HepG2 (cell line): Measurements from ENCODE around the gene CKS1B. TPM values are rescaled to one million over a fixed set of nuclear protein-coding genes. Genes with fewer than 3 reads are reported as not detected.
A peak's percentile ranks its signal among the peaks of the same experiment; 100 is the strongest.

Source experiments
- ATM ChIP-seq: fragments of 450-650 bp; IDR thresholded peaks from 2 replicates; pipeline ENCODE4 v1.7.1; 2017; ENCODE audit warnings: mild to moderate bottlenecking, borderline replicate concordance
- BRD4 ChIP-seq: sonication (generic); formaldehyde crosslinking; IDR thresholded peaks from 2 replicates; pipeline ENCODE4 v1.4.0; 2020; ENCODE audit warnings: missing genetic modification reagents
- HNF1A ChIP-seq, 2 experiments: sonication (generic) in 1 of 2; formaldehyde crosslinking in 1 of 2; IDR thresholded peaks; 2 replicates each; pipeline versions ENCODE4 v1.4.0 to v1.6.1; 2016 to 2020; ENCODE audit warnings: borderline replicate concordance in 1 of 2, low read depth in 1 of 2, mild to moderate bottlenecking in 1 of 2, missing genetic modification reagents in 1 of 2
- HNRNPH1 ChIP-seq: fragments of 200-400 bp; formaldehyde crosslinking; optimal IDR thresholded peaks from 2 replicates; pipeline ENCODE3; 2017; ENCODE audit warnings: mild to moderate bottlenecking, low read depth, low read length
- KAT7 ChIP-seq: IDR thresholded peaks from 2 replicates; pipeline ENCODE4 v1.6.1; 2018; ENCODE audit warnings: borderline replicate concordance, missing compliant biosample characterization
- LCORL ChIP-seq, 2 experiments: fragments of 450-650 bp in 1 of 2; sonication (generic) in 1 of 2; formaldehyde crosslinking in 1 of 2; IDR thresholded peaks; 2 replicates each; pipeline versions ENCODE4 v1.5.0 to v1.6.1; 2017 to 2020; ENCODE audit warnings: antibody characterized with exemption in 1 of 2, missing genetic modification reagents in 1 of 2
- PATZ1 ChIP-seq: sonication (generic); formaldehyde crosslinking; IDR thresholded peaks from 2 replicates; pipeline ENCODE4 v1.4.0; 2020; ENCODE audit warnings: missing genetic modification reagents
- UBTF ChIP-seq: sonication (generic); formaldehyde crosslinking; IDR thresholded peaks from 2 replicates; pipeline ENCODE4 v1.4.0; 2020; ENCODE audit warnings: mild to moderate bottlenecking, missing genetic modification reagents
- ZEB1 ChIP-seq: IDR thresholded peaks from 2 replicates; pipeline ENCODE4 v1.6.1; 2012; ENCODE audit warnings: mild to moderate bottlenecking, low read depth, inconsistent platforms; ENCODE audit not compliant: insufficient replicate concordance
- ZFP82 ChIP-seq: sonication (generic); formaldehyde crosslinking; IDR thresholded peaks from 2 replicates; pipeline ENCODE4 v1.5.1; 2020; ENCODE audit warnings: mild to moderate bottlenecking, missing genetic modification reagents, borderline replicate concordance
- ZFX ChIP-seq: sonication (generic); formaldehyde crosslinking; IDR thresholded peaks from 2 replicates; pipeline ENCODE4 v1.4.0; 2020; ENCODE audit warnings: mild to moderate bottlenecking, low read depth, missing genetic modification reagents, moderate library complexity
- ZKSCAN1 ChIP-seq: fragments of 150-350 bp; IDR thresholded peaks from 2 replicates; pipeline ENCODE4 v1.6.1; 2014; ENCODE audit warnings: low read length
- ZNF136 ChIP-seq: sonication (generic); formaldehyde crosslinking; IDR thresholded peaks from 2 replicates; pipeline ENCODE4 v1.8.1; 2022; ENCODE audit warnings: low read depth, mild to moderate bottlenecking, moderate library complexity, missing genetic modification reagents
- ZNF235 ChIP-seq: sonication (generic); formaldehyde crosslinking; IDR thresholded peaks from 2 replicates; pipeline ENCODE4 v1.8.1; 2023; ENCODE audit warnings: mild to moderate bottlenecking, missing genetic modification reagents, borderline replicate concordance
- ZNF432 ChIP-seq: sonication (generic); formaldehyde crosslinking; IDR thresholded peaks from 2 replicates; pipeline ENCODE4 v1.5.0; 2020; ENCODE audit warnings: missing genetic modification reagents, mild to moderate bottlenecking, borderline replicate concordance
- ZNF501 ChIP-seq: sonication (generic); formaldehyde crosslinking; IDR thresholded peaks from 2 replicates; pipeline ENCODE4 v1.5.1; 2020; ENCODE audit warnings: mild to moderate bottlenecking, moderate library complexity, missing genetic modification reagents
- ZNF577 ChIP-seq: sonication (generic); formaldehyde crosslinking; IDR thresholded peaks from 2 replicates; pipeline ENCODE4 v1.4.0; 2020; ENCODE audit warnings: mild to moderate bottlenecking, low read depth, missing genetic modification reagents, borderline replicate concordance
- ZNF740 ChIP-seq: sonication (generic); formaldehyde crosslinking; IDR thresholded peaks from 2 replicates; pipeline ENCODE4 v1.4.0; 2020; ENCODE audit warnings: missing genetic modification reagents
- ZSCAN30 ChIP-seq: sonication (generic); formaldehyde crosslinking; IDR thresholded peaks from 2 replicates; pipeline ENCODE4 v1.5.0; 2020; ENCODE audit warnings: mild to moderate bottlenecking, missing genetic modification reagents
- polyA plus RNA-seq, 8 experiments: library from polyadenylated mRNA; depleted of rRNA in 3 of 8; stranded (reverse) in 7 of 8; unstranded in 1 of 8; fragments of >200 nt; fragmentation: Illumina TruSeq in 4 of 8; extraction: Trizol in 4 of 8; gene quantifications; 2 replicates each; pipeline versions ENCODE4 v1.2.1 to v1.2.3, GENCODE V29; 2011 to 2016; ENCODE audit warnings: low read depth in 4 of 8, missing spikeins in 1 of 8, mixed read lengths in 1 of 8; ENCODE audit not compliant: insufficient read depth in 1 of 8
- total RNA-seq, 5 experiments: library from RNA; depleted of rRNA; stranded (reverse); fragments of >200 nt; fragmentation: Illumina TruSeq; extraction: Trizol; gene quantifications; 2 replicates each; pipeline ENCODE4 v1.2.3, GENCODE V29; 2016; ENCODE audit warnings: low read depth in 1 of 5

CKS1B gene
- total and polyA plus RNA-seq, 2 of the 13 experiments (the other 11 are each of a cell fraction or from before 2014, with no cell fraction given), result 217 to 222 TPM

GRCh38 chr1:155002464-155003226 lies 28.2 kb downstream of the CKS1B start, which contains the start of gene ZBTB7B (continued):
- TF ChIP-seq ZNF740 (CRISPR knock-in tag), result peak; percentile 27
- no peak for TF ChIP-seq LCORL (IDR thresholded peaks at IDR 0.05)
- TF ChIP-seq LCORL (CRISPR knock-in tag; IDR thresholded peaks at IDR 0.05), result 0 out of 2 replicates have a peak, but pooled peaks have one; percentile 0
- 0 out of 2 replicates have a peak, but pooled peaks have one; percentile 2 for TF ChIP-seq ZSCAN30 (CRISPR knock-in tag)
- TF ChIP-seq ZEB1, result peak; percentile 69
- TF ChIP-seq ZNF235, result peak; percentile 2; the same call in 1 of the 2 replicates
- TF ChIP-seq ZNF577, result no peak
- 0 out of 2 replicates have a peak, but pooled peaks have one; percentile 21 for TF ChIP-seq UBTF (CRISPR knock-in tag)
- no peak for TF ChIP-seq ZKSCAN1
- TF ChIP-seq PATZ1 (CRISPR knock-in tag), result peak; percentile 83
- no peak for TF ChIP-seq ZNF501 (CRISPR knock-in tag)
- TF ChIP-seq HNRNPH1, result no peak
- no peak for TF ChIP-seq HNF1A (IDR thresholded peaks at IDR 0.05; ENCODE audit: low read depth)
- 0 out of 2 replicates have a peak, but pooled peaks have one; percentile 6 for TF ChIP-seq HNF1A (CRISPR knock-in tag; IDR thresholded peaks at IDR 0.05; ENCODE audit: borderline replicate concordance)
- TF ChIP-seq BRD4, result peak; percentile 30; the same call in 1 of the 2 replicates
- TF ChIP-seq ZNF136 (CRISPR knock-in tag), result no peak
- TF ChIP-seq ZNF432, result no peak
- TF ChIP-seq ZFP82 (CRISPR knock-in tag), result no peak
- no peak for TF ChIP-seq ATM
- TF ChIP-seq KAT7 (CRISPR knock-in tag), result 0 out of 2 replicates have a peak, but pooled peaks have one; percentile 27
- peak; percentile 29; the same call in 1 of the 2 replicates for TF ChIP-seq ZFX (CRISPR knock-in tag)
